HepG2 (cell line): ENCODE measurements around the gene TM4SF1. TPM values are rescaled to one million over a fixed set of nuclear protein-coding genes. Genes with fewer than 3 reads are reported as not detected.

Source experiments
- ATAC-seq: fragments of 200-7000 bp; cut with Tn5 transposase; 3 replicates; pipeline ENCODE4 v1.9.1; 2020; ENCODE audit warnings: mild to moderate bottlenecking, moderate library complexity
- BruUV-seq: library from RNA; stranded (reverse); fragments of 400-500 nt; replicated peaks from 2 replicates; lab custom pipeline; 2021; lab: Mats Ljungman, UMichigan
- CTCF ChIA-PET: fragments of 300-600 bp; formaldehyde crosslinking; extraction: SDS; loops from one replicate; lab custom pipeline; 2021; ENCODE audit warnings: low total read pairs, inconsistent platforms, low intra/inter-chr PET ratio; lab: Yijun Ruan, JAX
- POLR2A ChIA-PET: fragments of 350-600 bp; sonication (Branson Sonifier 250); formaldehyde crosslinking; loops from one replicate; lab custom pipeline; 2020; ENCODE audit warnings: antibody characterized with exemption, inconsistent platforms; lab: Yijun Ruan, JAX
- DNase-seq: peaks from one replicate; pipeline ENCODE4 v3.0.0-alpha.2; 2015; ENCODE audit warnings: low spot score
- FAIRE-seq: peaks from 3 replicates; lab custom pipeline; 2011; peaks lifted over from hg19 to GRCh38; lab: Jason Lieb, UNC
- H2AFZ ChIP-seq: one replicate; pipeline ENCODE4 v1.6.1; 2011; ENCODE audit warnings: low read length, inconsistent platforms
- H3K27ac ChIP-seq: fragments of 300-600 bp; 3 replicates; pipeline ENCODE4 v1.8.0; 2011; ENCODE audit warnings: mixed run types, mild to moderate bottlenecking, mixed read lengths, low read length, inconsistent platforms; ENCODE audit not compliant: insufficient read depth; ENCODE audit errors: extremely low read length
- H3K27me3 ChIP-seq, 2 experiments: fragments of 200-600 bp in 1 of 2; 2 replicates in 1 of 2; 3 replicates in 1 of 2; pipeline versions ENCODE4 v1.6.0 to v1.8.0; 2011; ENCODE audit warnings: low read length in 2 of 2, mild to moderate bottlenecking in 2 of 2, moderate library complexity in 2 of 2, inconsistent platforms in 1 of 2; ENCODE audit not compliant: insufficient read depth in 2 of 2, control insufficient read depth in 1 of 2
- H3K36me3 ChIP-seq, 2 experiments: fragments of 200-600 bp in 1 of 2; replicated peaks in 1 of 2; 2 replicates in 1 of 2; 3 replicates in 1 of 2; pipeline versions ENCODE4 v1.5.1 to v1.8.0; 2011; ENCODE audit warnings: low read length in 2 of 2, inconsistent platforms in 1 of 2; ENCODE audit not compliant: insufficient read depth in 2 of 2, control insufficient read depth in 1 of 2
- H3K4me1 ChIP-seq: 2 replicates; pipeline ENCODE4 v1.5.1; 2012; ENCODE audit warnings: low read length, inconsistent platforms; ENCODE audit not compliant: insufficient read depth
- H3K4me2 ChIP-seq: 2 replicates; pipeline ENCODE4 v1.6.0; 2011; ENCODE audit warnings: low read depth, low read length, inconsistent platforms
- H3K4me3 ChIP-seq, 3 experiments: fragments of 200-600 bp in 1 of 3; sonication (generic), shearing (Covaris generic) in 1 of 3; replicated peaks in 1 of 3; 2 replicates each; pipeline ENCODE4 v1.5.1; 2011 to 2016; ENCODE audit warnings: low read length in 3 of 3, inconsistent platforms in 2 of 3, low read depth in 2 of 3, mild to moderate bottlenecking in 2 of 3, control low read depth in 1 of 3, mixed read lengths in 1 of 3; ENCODE audit not compliant: insufficient read depth in 1 of 3
- H3K79me2 ChIP-seq: one replicate; pipeline ENCODE4 v1.6.1; 2011; ENCODE audit warnings: low read length, inconsistent platforms; ENCODE audit not compliant: insufficient read depth
- H3K9ac ChIP-seq: 2 replicates; pipeline ENCODE4 v1.6.0; 2011; ENCODE audit warnings: mild to moderate bottlenecking, low read depth, low read length, inconsistent platforms; ENCODE audit not compliant: insufficient read depth
- H3K9me3 ChIP-seq: 2 replicates; pipeline ENCODE4 v1.5.1; 2012; ENCODE audit warnings: mild to moderate bottlenecking, low read length
- H4K20me1 ChIP-seq: 2 replicates; pipeline ENCODE4 v1.6.0; 2011; ENCODE audit warnings: inconsistent platforms, mild to moderate bottlenecking, low read length, moderate library complexity; ENCODE audit not compliant: insufficient read depth
- BRCA1 ChIP-seq: sonication (generic); formaldehyde crosslinking; IDR thresholded peaks from 2 replicates; pipeline ENCODE4 v1.4.0; 2020; ENCODE audit warnings: missing genetic modification reagents
- GMEB1 ChIP-seq: sonication (generic); formaldehyde crosslinking; IDR thresholded peaks from 2 replicates; pipeline ENCODE4 v1.5.1; 2020; ENCODE audit warnings: missing genetic modification reagents, mild to moderate bottlenecking, borderline replicate concordance
- GPN1 ChIP-seq: sonication (generic); formaldehyde crosslinking; IDR thresholded peaks from 2 replicates; pipeline ENCODE4 v1.5.1; 2020; ENCODE audit warnings: missing genetic modification reagents, borderline replicate concordance
- KLF11 ChIP-seq: IDR thresholded peaks from 2 replicates; pipeline ENCODE4 v1.6.1; 2016; ENCODE audit warnings: missing compliant biosample characterization
- MZF1 ChIP-seq: sonication (generic); formaldehyde crosslinking; IDR thresholded peaks from 2 replicates; pipeline ENCODE4 v1.8.1; 2023; ENCODE audit warnings: mild to moderate bottlenecking, missing genetic modification reagents, borderline replicate concordance
- PLSCR1 ChIP-seq: sonication (generic); formaldehyde crosslinking; IDR thresholded peaks from 2 replicates; pipeline ENCODE4 v1.5.0; 2020; ENCODE audit warnings: missing genetic modification reagents, mild to moderate bottlenecking, borderline replicate concordance
- PPARG ChIP-seq: conservative IDR thresholded peaks from 2 replicates; pipeline ENCODE4 v1.6.1; 2016; ENCODE audit warnings: missing biosample characterization, missing genetic modification reagents
- RAD21 ChIP-seq: fragments of 450-650 bp; formaldehyde crosslinking; IDR thresholded peaks from 2 replicates; pipeline ENCODE4 v1.5.0; 2020; ENCODE audit warnings: mild to moderate bottlenecking
- REXO4 ChIP-seq: sonication (generic); formaldehyde crosslinking; IDR thresholded peaks from 2 replicates; pipeline ENCODE4 v1.8.0; 2022; ENCODE audit warnings: missing genetic modification reagents, mild to moderate bottlenecking, borderline replicate concordance
- SYNCRIP ChIP-seq: fragments of 200-400 bp; formaldehyde crosslinking; IDR thresholded peaks from 2 replicates; pipeline ENCODE4 v1.6.1; 2018; ENCODE audit warnings: mild to moderate bottlenecking, low read depth, low read length; ENCODE audit not compliant: insufficient read depth
- TFDP2 ChIP-seq: sonication (generic); formaldehyde crosslinking; IDR thresholded peaks from 2 replicates; pipeline ENCODE4 v1.4.0; 2020; ENCODE audit warnings: missing genetic modification reagents
- ZNF20 ChIP-seq: sonication (generic); formaldehyde crosslinking; IDR thresholded peaks from 2 replicates; pipeline ENCODE4 v1.4.0; 2020; ENCODE audit warnings: mild to moderate bottlenecking, moderate library complexity, missing genetic modification reagents
- ZNF687 ChIP-seq: sonication (generic); formaldehyde crosslinking; IDR thresholded peaks from 2 replicates; pipeline ENCODE4 v1.5.1; 2020; ENCODE audit warnings: mild to moderate bottlenecking, missing genetic modification reagents, moderate library complexity
- ZNF775 ChIP-seq: sonication (generic); formaldehyde crosslinking; IDR thresholded peaks from 2 replicates; pipeline ENCODE4 v1.4.0; 2020; ENCODE audit warnings: missing genetic modification reagents, mild to moderate bottlenecking, moderate library complexity, borderline replicate concordance
- ZNF839 ChIP-seq: sonication (generic); formaldehyde crosslinking; IDR thresholded peaks from 2 replicates; pipeline ENCODE4 v1.4.0; 2020; ENCODE audit warnings: missing genetic modification reagents, mild to moderate bottlenecking, borderline replicate concordance
- WGBS: methylation state at CpG from one replicate; pipeline ENCODE4 v1.1.6; 2017; ENCODE audit warnings: low lambda C conversion rate; 5-methylcytosine and 5-hydroxymethylcytosine counted together
- in situ Hi-C: cut with HindIII; loops from 2 replicates; pipeline ENCODE4 v1.10.0; 2017; ENCODE audit warnings: low pct_unique_long_range_greater_than_20kb; ENCODE audit not compliant: extremely low pct_ligation_motif_present
- intact Hi-C: fragments of 100-400 bp; cut with micrococcal nuclease; formaldehyde crosslinking; loops from one replicate; pipeline ENCODE4 v1.10.0; 2022; ENCODE audit not compliant: unreplicated experiment
- polyA plus RNA-seq, 8 experiments: library from polyadenylated mRNA; depleted of rRNA in 3 of 8; stranded (reverse) in 7 of 8; unstranded in 1 of 8; fragments of >200 nt; fragmentation: Illumina TruSeq in 4 of 8; extraction: Trizol in 4 of 8; gene quantifications; 2 replicates each; pipeline versions ENCODE4 v1.2.1 to v1.2.3, GENCODE V29; 2011 to 2016; ENCODE audit warnings: low read depth in 4 of 8, missing spikeins in 1 of 8, mixed read lengths in 1 of 8; ENCODE audit not compliant: insufficient read depth in 1 of 8
- total RNA-seq, 5 experiments: library from RNA; depleted of rRNA; stranded (reverse); fragments of >200 nt; fragmentation: Illumina TruSeq; extraction: Trizol; gene quantifications; 2 replicates each; pipeline ENCODE4 v1.2.3, GENCODE V29; 2016; ENCODE audit warnings: low read depth in 1 of 5

The TM4SF1 gene
- total and polyA plus RNA-seq, 2 of the 13 experiments (the other 11 are each of a cell fraction or from before 2014, with no cell fraction given) = 431 to 1,359 TPM

GRCh38 chr3:149324332-149324731 is 53.1 kb downstream of the TM4SF1 start (continued):
- no peak for TF ChIP-seq PLSCR1 (CRISPR knock-in tag)
- no peak for TF ChIP-seq KLF11 (CRISPR knock-in tag)
- no peak for TF ChIP-seq ZNF687 (CRISPR knock-in tag)
- no peak for TF ChIP-seq ZNF775 (CRISPR knock-in tag)
- no peak for TF ChIP-seq RAD21

- H3K4me2 ChIP-seq = no peak overlapping the region
- no peaks in the 10 kb centered on the region for H3K27me3 ChIP-seq
- FAIRE-seq = no peak
- H4K20me1 ChIP-seq = no peaks in the 10 kb centered on the region
- in situ Hi-C loops (no loop called here), intact Hi-C loops (no loop called here)
- H3K36me3 ChIP-seq = no peaks in the 10 kb centered on the region
- ChIA-PET POLR2A (no interaction called here), CTCF (no interaction called here)
- no peak for TF ChIP-seq ZNF839 (CRISPR knock-in tag)
- no peak for TF ChIP-seq ZNF20 (CRISPR knock-in tag)
- no peak for TF ChIP-seq GPN1
- TF ChIP-seq BRCA1 (CRISPR knock-in tag) = no peak
- no peak for TF ChIP-seq REXO4 (CRISPR knock-in tag)
- TF ChIP-seq MZF1 = no peak
- no peak for TF ChIP-seq TFDP2 (CRISPR knock-in tag)
- no peak for TF ChIP-seq PPARG (CRISPR knock-in tag)
- TF ChIP-seq SYNCRIP = no peak
- TF ChIP-seq GMEB1 (CRISPR knock-in tag) = no peak
- no TSS peak for BruUV-seq
- no peak overlapping the region for H3K4me3 ChIP-seq
- H3K79me2 ChIP-seq = no peaks in the 10 kb centered on the region
- H3K9ac ChIP-seq = no peak overlapping the region
- H3K4me1 ChIP-seq = peaks cover 23% of the 10 kb centered on the region
- H3K9me3 ChIP-seq = no peaks in the 10 kb centered on the region
- no peak for ATAC-seq
- no peak overlapping the region for H3K27ac ChIP-seq
- DNase-seq = no peak
- WGBS = 57% methylated on average over 2 of the region's 2 CpGs
- H2AFZ ChIP-seq = no peak overlapping the region
Measured at GRCh38 chr3:149321640-149322039, 55.8 kb downstream of the TM4SF1 start.
